Endodermal cell (in vitro differentiated cells): ENCODE measurements around the gene ZBTB16. TPM values are rescaled to one million over a fixed set of nuclear protein-coding genes. Genes with fewer than 3 reads are reported as not detected.
A peak's percentile ranks its signal among the peaks of the same experiment; 100 is the strongest.

Source experiments
- DNase-seq: peaks from one replicate; pipeline ENCODE4 v3.0.0-alpha.2; 2017
- H3K27ac ChIP-seq: 2 replicates; pipeline ENCODE4 v1.5.1; 2013; ENCODE audit warnings: mild to moderate bottlenecking, low read depth, low read length, moderate library complexity
- H3K27me3 ChIP-seq: 2 replicates; pipeline ENCODE4 v1.6.1; 2013; ENCODE audit warnings: mild to moderate bottlenecking, low read length, moderate library complexity; ENCODE audit not compliant: insufficient read depth, control insufficient read depth, poor library complexity, severe bottlenecking
- H3K36me3 ChIP-seq: 2 replicates; pipeline ENCODE4 v1.7.0; 2013; ENCODE audit warnings: mild to moderate bottlenecking, low read length, moderate library complexity; ENCODE audit not compliant: control insufficient read depth, insufficient read depth
- H3K4me1 ChIP-seq: one replicate; pipeline ENCODE4 v1.7.0; 2013; ENCODE audit warnings: low read length; ENCODE audit not compliant: control insufficient read depth, insufficient read depth
- H3K4me3 ChIP-seq: 2 replicates; pipeline ENCODE4 v1.5.1; 2013; ENCODE audit warnings: mild to moderate bottlenecking, low read length, moderate library complexity
- H3K9ac ChIP-seq: 2 replicates; pipeline ENCODE4 v1.6.1; 2013; ENCODE audit warnings: mild to moderate bottlenecking, low read length, moderate library complexity; ENCODE audit not compliant: poor library complexity, severe bottlenecking; ENCODE audit errors: extremely low read depth
- H3K9me3 ChIP-seq: 2 replicates; pipeline ENCODE4 v1.6.1; 2013; ENCODE audit warnings: mild to moderate bottlenecking, low read length, moderate library complexity; ENCODE audit not compliant: control insufficient read depth
- H3K27ac Mint-ChIP-seq: 2 replicates; pipeline ENCODE4 v1.8.0; 2020; ENCODE audit warnings: mixed read lengths
- H3K27me3 Mint-ChIP-seq: 2 replicates; pipeline ENCODE4 v1.8.0; 2021; ENCODE audit warnings: mild to moderate bottlenecking, mixed read lengths; ENCODE audit not compliant: insufficient read depth
- H3K36me3 Mint-ChIP-seq: 2 replicates; pipeline ENCODE4 v1.8.0; 2020; ENCODE audit warnings: low read depth, mixed read lengths
- H3K4me1 Mint-ChIP-seq: 2 replicates; pipeline ENCODE4 v1.8.0; 2020; ENCODE audit warnings: mixed read lengths
- H3K4me3 Mint-ChIP-seq: 2 replicates; pipeline ENCODE4 v1.8.0; 2020; ENCODE audit warnings: mild to moderate bottlenecking, moderate library complexity, mixed read lengths
- H3K9me3 Mint-ChIP-seq: 2 replicates; pipeline ENCODE4 v1.8.0; 2020; ENCODE audit warnings: mild to moderate bottlenecking, mixed read lengths
- CTCF ChIP-seq: fragments of 200-600 bp; sonication (generic); conservative IDR thresholded peaks from 2 replicates; pipeline ENCODE4 v1.5.0; 2021; ENCODE audit warnings: antibody characterized with exemption, mild to moderate bottlenecking
- WGBS, 2 experiments: methylation state at CpG; one replicate each; pipeline versions ENCODE4 v1.1.5 to v1.1.7; 2013; ENCODE audit warnings: missing lambda C conversion rate in 2 of 2, mixed read lengths in 1 of 2; ENCODE audit not compliant: insufficient coverage in 1 of 2, insufficient read length in 1 of 2; 5-methylcytosine and 5-hydroxymethylcytosine counted together
- total RNA-seq, 2 donors: library from RNA; stranded (reverse); fragmentation: NEBNext Ultra II Directional in 1 of 2; extraction: Animal tissue kit (Norgen Biotek cat#: 25700) in 1 of 2; gene quantifications; 2 replicates in 1 of 2; 3 replicates in 1 of 2; pipeline ENCODE4 v1.2.1, GENCODE V29; 2021

Gene ZBTB16
- total RNA-seq, 2 donors from 2014 or later = 4.1 to 5.8 TPM

DNA sequence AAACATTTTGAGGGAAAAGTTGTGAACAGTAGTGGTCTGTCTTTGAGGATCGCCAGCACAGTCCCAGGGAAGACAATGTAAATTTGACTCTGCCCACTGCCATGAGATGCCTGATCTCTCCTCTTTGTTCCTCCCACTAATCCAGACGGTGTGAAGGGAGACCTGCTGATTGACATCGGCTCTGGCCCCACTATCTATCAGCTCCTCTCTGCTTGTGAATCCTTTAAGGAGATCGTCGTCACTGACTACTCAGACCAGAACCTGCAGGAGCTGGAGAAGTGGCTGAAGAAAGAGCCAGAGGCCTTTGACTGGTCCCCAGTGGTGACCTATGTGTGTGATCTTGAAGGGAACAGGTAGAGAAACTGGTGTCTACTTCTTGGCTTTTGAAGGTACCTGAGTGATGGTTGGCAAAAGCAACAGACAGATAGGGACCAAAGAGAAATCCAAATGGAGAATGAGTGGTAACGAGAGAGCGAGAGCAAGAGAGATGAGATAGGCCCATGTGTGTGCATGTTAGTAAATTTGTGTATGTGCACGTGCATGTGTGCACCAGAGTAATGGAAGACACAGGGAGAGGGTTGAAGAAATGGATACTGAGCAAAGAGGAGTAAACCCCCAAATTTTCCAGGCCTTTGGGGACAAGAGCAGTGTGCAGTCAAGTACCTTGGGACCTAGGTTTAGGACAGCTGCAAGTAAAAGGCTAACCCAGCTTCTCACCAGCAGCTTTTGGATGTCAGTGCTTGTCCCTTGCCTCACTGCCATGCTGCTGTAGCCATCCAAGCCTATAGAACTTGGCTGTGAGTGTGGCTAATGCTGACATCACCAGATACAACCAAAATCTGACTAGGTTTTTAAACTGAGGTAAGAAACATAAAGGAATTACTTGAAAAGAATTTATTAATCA, 238.5 kb downstream of the ZBTB16 start:
- H3K36me3 ChIP-seq = no peaks in the 10 kb centered on the region
- Mint-ChIP-seq H3K4me3 (no peak overlapping the region), H3K27ac (no peak overlapping the region), H3K36me3 (no peaks in the 10 kb centered on the region), H3K9me3 (peaks cover 15% of the 10 kb centered on the region), H3K27me3 (no peaks in the 10 kb centered on the region), H3K4me1 (no peaks in the 10 kb centered on the region)
- peaks cover 4% of the 10 kb centered on the region for H3K9me3 ChIP-seq
- no peaks in the 10 kb centered on the region for H3K27me3 ChIP-seq
- 80 to 94% methylated on average over 6 to 8 of the region's 8 CpGs for WGBS, 2 experiments
- no peak for TF ChIP-seq CTCF
- no peaks in the 10 kb centered on the region for H3K4me1 ChIP-seq
- H3K9ac ChIP-seq = no peak overlapping the region
- no peak overlapping the region for H3K4me3 ChIP-seq
- H3K27ac ChIP-seq = no peak overlapping the region
- peak; percentile 51 for DNase-seq

GRCh38 chr11:114298710-114299109, 239.2 kb downstream of the ZBTB16 start:
- H3K4me1 Mint-ChIP-seq = no peaks in the 10 kb centered on the region
- no peaks in the 10 kb centered on the region for H3K36me3 ChIP-seq
- H3K27ac Mint-ChIP-seq = no peak overlapping the region
- 88 to 100% methylated on average over 2 of the region's 2 CpGs for WGBS, 2 experiments
- DNase-seq = no peak
- H3K4me3 ChIP-seq = no peak overlapping the region
- no peaks in the 10 kb centered on the region for H3K4me1 ChIP-seq
- H3K9ac ChIP-seq = no peak overlapping the region
- no peak overlapping the region for H3K27ac ChIP-seq
- no peak overlapping the region for H3K4me3 Mint-ChIP-seq
- TF ChIP-seq CTCF = no peak
- H3K9me3 Mint-ChIP-seq = peaks cover 15% of the 10 kb centered on the region
- no peaks in the 10 kb centered on the region for H3K27me3 ChIP-seq
- peaks cover 4% of the 10 kb centered on the region for H3K9me3 ChIP-seq
- no peaks in the 10 kb centered on the region for H3K27me3 Mint-ChIP-seq
- H3K36me3 Mint-ChIP-seq = no peaks in the 10 kb centered on the region

Other genes with a start within 250 kb of the ZBTB16 start
- gene USP28, start 184.1 kb upstream of the ZBTB16 start, total RNA-seq = 10 to 100 TPM; 67.0 to 73.7 TPM
- not detected for gene HTR3B, start 154.9 kb upstream of the ZBTB16 start, total RNA-seq
- gene HTR3A, start 84.6 kb upstream of the ZBTB16 start, total RNA-seq = under 1 TPM in 1 of 2 donors, not detected in 1; 0.55 TPM
- not detected for gene NNMT, start 236.7 kb downstream of the ZBTB16 start, total RNA-seq